SU-DHL-6 (cell line): Measurements from ENCODE around the gene TRIM40.
"Not testable (repeated sequence)": the region's sequence is repeated elsewhere in the genome, so short reads cannot be mapped to it uniquely, and the experiment has no call there.

Experiments used
- H2AFZ ChIP-seq: fragments of 200-600 bp; sonication (generic); 2 replicates; pipeline ENCODE4 v1.6.1; 2014; ENCODE audit warnings: low read depth, mild to moderate bottlenecking, moderate library complexity, mixed read lengths, antibody characterized with exemption, low read length; ENCODE audit not compliant: severe bottlenecking
- H3F3A ChIP-seq: fragments of 200-600 bp; shearing (Covaris generic); 2 replicates; pipeline ENCODE4 v1.6.0; 2016; ENCODE audit warnings: antibody characterized with exemption, mild to moderate bottlenecking; ENCODE audit not compliant: insufficient read depth
- H3K27ac ChIP-seq: fragments of 200-600 bp; sonication (generic); 2 replicates; pipeline ENCODE4 v1.5.1; 2016; ENCODE audit warnings: low read depth, mild to moderate bottlenecking, low read length, moderate library complexity, mixed read lengths
- H3K27me3 ChIP-seq: fragments of 200-600 bp; sonication (generic), shearing (Covaris generic); 2 replicates; pipeline ENCODE4 v1.6.0; 2014; ENCODE audit warnings: mild to moderate bottlenecking, low read length
- H3K36me3 ChIP-seq: fragments of 200-600 bp; sonication (generic); 2 replicates; pipeline ENCODE4 v1.6.1; 2014; ENCODE audit warnings: mild to moderate bottlenecking, low read length, mixed read lengths
- H3K4me2 ChIP-seq: fragments of 300-600, 200-600 bp; shearing (Covaris generic), sonication (generic); 2 replicates; pipeline ENCODE4 v1.6.0; 2014; ENCODE audit warnings: low read length, low read depth, mild to moderate bottlenecking; ENCODE audit not compliant: poor library complexity, severe bottlenecking
- H3K4me3 ChIP-seq: fragments of 200-600 bp; sonication (generic); 2 replicates; pipeline ENCODE4 v1.5.1; 2014; ENCODE audit warnings: antibody characterized with exemption, low read length, mild to moderate bottlenecking, mixed read lengths; ENCODE audit not compliant: insufficient read depth, poor library complexity, severe bottlenecking
- H3K79me2 ChIP-seq: fragments of 200-600 bp; sonication (generic); 2 replicates; pipeline ENCODE4 v1.6.1; 2014; ENCODE audit warnings: mild to moderate bottlenecking, low read length, moderate library complexity; ENCODE audit not compliant: insufficient read depth
- H3K9ac ChIP-seq: fragments of 200-600 bp; sonication (generic); 2 replicates; pipeline ENCODE4 v1.7.0; 2014; ENCODE audit warnings: mild to moderate bottlenecking, low read length
- H3K9me2 ChIP-seq: fragments of 200-600 bp; sonication (generic); replicated peaks from 2 replicates; pipeline ENCODE4 v1.6.1; 2014; ENCODE audit warnings: low read length; ENCODE audit not compliant: insufficient read depth
- H3K9me3 ChIP-seq: fragments of 200-600 bp; sonication (generic); 2 replicates; pipeline ENCODE4 v1.6.1; 2014; ENCODE audit warnings: low read length, mixed read lengths; ENCODE audit not compliant: insufficient read depth
- H4K20me1 ChIP-seq: fragments of 200-600 bp; sonication (generic); 2 replicates; pipeline ENCODE4 v1.6.1; 2014; ENCODE audit warnings: low read depth, mild to moderate bottlenecking, antibody characterized with exemption, low read length, moderate library complexity, mixed read lengths
- CTCF ChIP-seq: fragments of 200-600 bp; sonication (generic); IDR thresholded peaks from one replicate; pipeline ENCODE4 v1.5.1; 2017; ENCODE audit warnings: antibody characterized with exemption, mild to moderate bottlenecking, low read length, moderate library complexity; ENCODE audit not compliant: insufficient read depth, poor library complexity, severe bottlenecking
- EZH2phosphoT487 ChIP-seq: fragments of 200-600 bp; sonication (generic), shearing (Covaris generic); conservative IDR thresholded peaks from 2 replicates; pipeline ENCODE4 v1.6.1; 2018; ENCODE audit warnings: mild to moderate bottlenecking, antibody characterized with exemption, low read length, moderate library complexity, mixed read lengths

TRIM40 gene

GRCh38 chr6:30116724-30117123, 19.2 kb upstream of the TRIM40 start:
- H3F3A ChIP-seq = no peaks in the 10 kb centered on the region
- no peak overlapping the region for H2AFZ ChIP-seq
- no peaks in the 10 kb centered on the region for H3K9me2 ChIP-seq
- TF ChIP-seq EZH2phosphoT487 = no peak
- TF ChIP-seq CTCF = no peak
- H3K27ac ChIP-seq = no peak overlapping the region
- no peaks in the 10 kb centered on the region for H4K20me1 ChIP-seq
- no peak overlapping the region for H3K9ac ChIP-seq
- no peak overlapping the region for H3K4me2 ChIP-seq
- no peaks in the 10 kb centered on the region for H3K79me2 ChIP-seq
- H3K9me3 ChIP-seq = no peaks in the 10 kb centered on the region
- H3K27me3 ChIP-seq = no peaks in the 10 kb centered on the region
- no peak overlapping the region for H3K4me3 ChIP-seq
- no peaks in the 10 kb centered on the region for H3K36me3 ChIP-seq

GRCh38 chr6:30118691-30119090, 17.2 kb upstream of the TRIM40 start:
- not testable (repeated sequence) for H3K27ac ChIP-seq, H3K4me2 ChIP-seq, H3K36me3 ChIP-seq

GRCh38 chr6:30121446-30122366, 14.2 kb upstream of the TRIM40 start:
- Histone ChIP-seq H3K27me3 (no peaks in the 10 kb centered on the region), H3K36me3 (no peaks in the 10 kb centered on the region), H3F3A (no peaks in the 10 kb centered on the region), H3K27ac (no peak overlapping the region), H3K9me3 (no peaks in the 10 kb centered on the region), H3K9me2 (no peaks in the 10 kb centered on the region), H3K4me3 (no peak overlapping the region), H3K9ac (no peak overlapping the region), H4K20me1 (no peaks in the 10 kb centered on the region), H2AFZ (no peak overlapping the region), H3K4me2 (no peak overlapping the region), H3K79me2 (no peaks in the 10 kb centered on the region)
- TF ChIP-seq EZH2phosphoT487 (no peak), CTCF (no peak)

More at GRCh38 chr6:30118691-30119090, 17.2 kb upstream of the TRIM40 start:
- H4K20me1 ChIP-seq, H3K9ac ChIP-seq, H3K4me3 ChIP-seq, H3K79me2 ChIP-seq, H3K27me3 ChIP-seq, H3K9me2 ChIP-seq, H3F3A ChIP-seq, H3K9me3 ChIP-seq, H2AFZ ChIP-seq: not testable (repeated sequence)

GRCh38 chr6:30122515-30122914, 13.4 kb upstream of the TRIM40 start:
- Histone ChIP-seq H3F3A (no peaks in the 10 kb centered on the region), H3K4me2 (no peak overlapping the region), H3K27ac (no peak overlapping the region), H3K9me3 (no peaks in the 10 kb centered on the region), H3K4me3 (no peak overlapping the region), H3K36me3 (no peaks in the 10 kb centered on the region), H3K9me2 (no peaks in the 10 kb centered on the region), H3K9ac (no peak overlapping the region), H3K27me3 (no peaks in the 10 kb centered on the region), H2AFZ (no peak overlapping the region), H3K79me2 (no peaks in the 10 kb centered on the region), H4K20me1 (no peaks in the 10 kb centered on the region)
- no peak for TF ChIP-seq EZH2phosphoT487
- TF ChIP-seq CTCF = no peak
